ENCODE measurements around the gene TBC1D10A. TPM values are rescaled to one million over a fixed set of nuclear protein-coding genes. Genes with fewer than 3 reads are reported as not detected.

Gene TBC1D10A
- total and polyA plus RNA-seq, 11 donors = 4.3 to 10.1 (median 7.1) TPM

DNA sequence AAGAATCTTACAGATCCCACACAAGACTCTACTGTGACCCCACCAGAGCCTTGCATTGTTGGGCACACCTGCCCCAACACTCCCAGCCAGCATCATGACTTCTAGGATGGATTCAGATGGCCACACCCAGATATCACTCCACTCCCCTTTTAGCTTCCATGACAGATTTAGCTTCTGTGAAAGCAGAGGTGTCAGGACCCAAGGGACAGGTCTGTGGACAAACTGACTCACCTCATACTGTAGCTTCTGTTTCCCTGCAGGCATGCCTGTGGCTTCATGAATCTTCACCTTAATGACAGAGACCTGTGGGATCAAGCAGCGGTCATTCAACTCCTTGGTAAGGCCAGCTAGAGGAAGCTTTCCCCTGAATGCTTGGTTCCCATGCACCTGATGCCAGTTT lies 8.5 kb upstream of the TBC1D10A start:
- WGBS, 4 donors = 70 to 99% (median 89%) methylated on average over 1 of the region's 1 CpG
- H3K4me1 ChIP-seq = peaks cover 0 to 31% (median 5%) of the 10 kb centered on the region in 12 donors
- TF ChIP-seq POLR2A (IDR thresholded peaks at IDR 0.05) = no peak
- TF ChIP-seq, protein P1, sequence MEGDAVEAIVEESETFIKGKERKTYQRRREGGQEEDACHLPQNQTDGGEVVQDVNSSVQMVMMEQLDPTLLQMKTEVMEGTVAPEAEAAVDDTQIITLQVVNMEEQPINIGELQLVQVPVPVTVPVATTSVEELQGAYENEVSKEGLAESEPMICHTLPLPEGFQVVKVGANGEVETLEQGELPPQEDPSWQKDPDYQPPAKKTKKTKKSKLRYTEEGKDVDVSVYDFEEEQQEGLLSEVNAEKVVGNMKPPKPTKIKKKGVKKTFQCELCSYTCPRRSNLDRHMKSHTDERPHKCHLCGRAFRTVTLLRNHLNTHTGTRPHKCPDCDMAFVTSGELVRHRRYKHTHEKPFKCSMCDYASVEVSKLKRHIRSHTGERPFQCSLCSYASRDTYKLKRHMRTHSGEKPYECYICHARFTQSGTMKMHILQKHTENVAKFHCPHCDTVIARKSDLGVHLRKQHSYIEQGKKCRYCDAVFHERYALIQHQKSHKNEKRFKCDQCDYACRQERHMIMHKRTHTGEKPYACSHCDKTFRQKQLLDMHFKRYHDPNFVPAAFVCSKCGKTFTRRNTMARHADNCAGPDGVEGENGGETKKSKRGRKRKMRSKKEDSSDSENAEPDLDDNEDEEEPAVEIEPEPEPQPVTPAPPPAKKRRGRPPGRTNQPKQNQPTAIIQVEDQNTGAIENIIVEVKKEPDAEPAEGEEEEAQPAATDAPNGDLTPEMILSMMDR (IDR thresholded peaks at IDR 0.05) = no peak
- ATAC-seq (no peak), DNase-seq (no peak)
- intact Hi-C loops (cut with DNase I) = no loop called here
- no peak overlapping the region for H3K27ac ChIP-seq
- peaks cover 9 to 100% (median 94%) of the 10 kb centered on the region in 9 donors for H3K36me3 ChIP-seq
- no peak overlapping the region for H3K4me3 ChIP-seq
- H3K27me3 ChIP-seq = no peaks in the 10 kb centered on the region
- H3K9me3 ChIP-seq = no peaks in the 10 kb centered on the region

DNA sequence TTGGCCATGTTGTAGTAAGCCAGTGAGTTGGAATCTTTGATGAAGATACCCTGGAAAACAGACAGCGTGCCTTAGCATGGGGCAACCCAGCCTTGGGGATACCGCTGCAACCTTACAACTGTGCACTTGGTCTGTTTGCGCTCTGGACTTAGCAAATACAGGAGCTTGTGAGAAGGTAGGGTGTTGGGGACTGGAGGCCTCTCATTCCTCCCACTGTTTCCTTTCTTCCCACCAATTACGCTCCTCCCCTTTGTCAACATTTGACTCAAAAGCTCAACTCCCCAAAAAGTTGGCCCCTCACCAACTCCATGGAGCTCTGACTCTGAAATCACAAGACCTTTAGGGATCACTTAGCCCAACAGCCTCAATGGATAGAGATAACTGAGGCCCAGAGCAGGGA lies 7.9 kb upstream of the TBC1D10A start:
- TF ChIP-seq, protein P1 (IDR thresholded peaks at IDR 0.05) = no peak
- TF ChIP-seq POLR2A (IDR thresholded peaks at IDR 0.05) = no peak
- Histone ChIP-seq H3K4me3 (no peak overlapping the region), H3K9me3 (no peaks in the 10 kb centered on the region), H3K27me3 (no peaks in the 10 kb centered on the region), H3K36me3 (peaks cover 5 to 96% (median 88%) of the 10 kb centered on the region in 9 donors), H3K4me1 (peaks cover 0 to 29% (median 4%) of the 10 kb centered on the region in 12 donors), H3K27ac (no peak overlapping the region)
- 96 to 99% (median 98%) methylated on average over 4 of the region's 4 CpGs for WGBS, 4 donors
- intact Hi-C loops (cut with DNase I) = no loop called here
- DNase-seq = no peak
- ATAC-seq = no peak

DNA sequence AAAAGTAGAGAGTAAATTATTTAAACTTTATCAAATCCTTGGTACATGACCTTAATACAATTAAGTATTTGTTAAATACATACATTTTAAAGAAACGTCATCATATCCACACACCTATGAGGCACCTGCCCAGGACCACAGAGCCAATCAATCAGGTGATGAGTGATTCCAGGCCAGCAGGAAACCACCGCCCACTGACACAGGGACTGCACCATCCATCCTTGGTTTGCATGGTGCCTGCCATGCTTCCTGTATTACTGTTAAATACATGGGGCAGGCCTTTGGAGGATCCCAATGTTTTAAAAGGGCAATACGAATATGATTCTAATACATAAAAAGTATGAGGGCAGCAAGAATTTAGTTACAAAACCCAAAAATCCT lies 7.0 kb upstream of the TBC1D10A start:
- peaks cover 5 to 88% (median 79%) of the 10 kb centered on the region in 9 donors for H3K36me3 ChIP-seq
- WGBS, 4 donors = 87 to 93% (median 90%) methylated on average over 3 of the region's 3 CpGs
- no peak for DNase-seq
- intact Hi-C loops (cut with DNase I) = no loop called here
- no peak overlapping the region for H3K4me3 ChIP-seq
- H3K27me3 ChIP-seq = no peaks in the 10 kb centered on the region
- no peak overlapping the region for H3K27ac ChIP-seq
- ATAC-seq = no peak
- H3K9me3 ChIP-seq = no peaks in the 10 kb centered on the region
- peaks cover 0 to 29% (median 4%) of the 10 kb centered on the region in 12 donors for H3K4me1 ChIP-seq
- TF ChIP-seq, protein P1 (IDR thresholded peaks at IDR 0.05) = no peak
- no peak for TF ChIP-seq POLR2A (IDR thresholded peaks at IDR 0.05)

DNA sequence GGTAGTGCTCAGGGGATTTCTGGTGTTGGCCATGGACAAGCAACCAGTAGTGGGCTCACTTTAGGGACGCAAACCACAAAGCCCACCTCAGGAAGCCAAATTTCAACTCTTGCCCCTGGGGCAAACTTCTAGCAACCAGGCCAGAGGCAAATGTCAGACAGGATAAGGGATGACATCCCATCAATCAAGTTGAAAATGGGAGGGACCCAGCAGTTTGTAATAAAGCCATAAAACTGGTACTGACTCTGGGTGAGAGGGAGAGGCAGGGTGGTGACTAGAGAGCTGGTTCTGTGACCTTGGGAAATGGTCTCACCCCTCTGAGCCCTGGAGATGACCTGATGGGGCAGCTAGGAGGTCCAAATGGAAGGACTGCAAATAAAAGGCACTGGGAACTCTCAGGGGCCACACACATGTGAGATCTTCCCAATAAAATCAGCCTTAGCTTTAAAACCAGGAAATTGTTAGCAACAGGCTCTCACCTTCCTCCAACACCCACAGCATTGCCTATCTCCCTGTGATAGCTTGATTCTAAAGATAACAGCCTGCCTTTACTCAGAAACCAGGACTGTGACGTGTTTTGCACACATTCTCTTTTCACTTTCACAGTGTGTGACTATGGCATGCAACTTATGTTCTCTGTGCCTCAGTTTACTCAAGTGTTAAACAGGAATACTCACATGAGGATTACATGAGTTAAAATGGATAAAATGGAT lies 6.4 kb upstream of the TBC1D10A start:
- Histone ChIP-seq H3K4me1 (peaks cover 0 to 25% (median 4%) of the 10 kb centered on the region in 12 donors), H3K4me3 (no peak overlapping the region), H3K9me3 (no peaks in the 10 kb centered on the region), H3K27me3 (no peaks in the 10 kb centered on the region), H3K27ac (no peak overlapping the region), H3K36me3 (peaks cover 5 to 82% (median 73%) of the 10 kb centered on the region in 9 donors)
- ATAC-seq = no peak
- DNase-seq = no peak
- 91 to 93% (median 92%) methylated on average over 2 of the region's 2 CpGs for WGBS, 4 donors
- intact Hi-C loops (cut with DNase I) = no loop called here
- TF ChIP-seq POLR2A (IDR thresholded peaks at IDR 0.05) = no peak
- TF ChIP-seq, protein P1 (IDR thresholded peaks at IDR 0.05) = no peak
